ENCODE data around the gene CFAP53. TPM values are rescaled to one million over a fixed set of nuclear protein-coding genes. Genes with fewer than 3 reads are reported as not detected.

CFAP53 gene
- total RNA-seq, 1 experiment from 2014 or later, result 0.15 TPM

GRCh38 chr18:50280707-50281294, 14.5 kb upstream of the CFAP53 start:
- H3K18ac ChIP-seq (ENCODE audit: insufficient read length, low read depth, low read length), result peak overlapping the region; percentile 52
- H2BK20ac ChIP-seq (ENCODE audit: low read depth, low read length, poor library complexity, severe bottlenecking), result no peak overlapping the region
- H2BK15ac ChIP-seq (ENCODE audit: low read depth, low read length), result no peak overlapping the region
- H3K23ac ChIP-seq (ENCODE audit: insufficient read length, low read depth, low read length), result no peak overlapping the region
- H4K8ac ChIP-seq (replicated peaks; ENCODE audit: insufficient read length, low read depth, low read length), result no peak overlapping the region
- H2BK5ac ChIP-seq (ENCODE audit: insufficient read length, low read length), result no peak overlapping the region
- no peak overlapping the region for H3T11ph ChIP-seq (ENCODE audit: low read length)
- H3K27me3 ChIP-seq (ENCODE audit: insufficient read depth, low read length), result no peaks in the 10 kb centered on the region
- peak overlapping the region; percentile 83 for H3K4me2 ChIP-seq (ENCODE audit: insufficient read depth, insufficient read length, low read length)
- no peaks in the 10 kb centered on the region for H3K9me3 ChIP-seq (ENCODE audit: control insufficient read depth, low read depth, low read length)
- TF ChIP-seq CTCF (conservative IDR thresholded peaks at IDR 0.05), result no peak
- H3K23me2 ChIP-seq (ENCODE audit: insufficient read length, low read depth, low read length, poor library complexity, severe bottlenecking), result peaks cover 5% of the 10 kb centered on the region
- Mint-ChIP-seq H3K27me3 (ENCODE audit: low read depth) (no peaks in the 10 kb centered on the region), H3K9me3 (no peaks in the 10 kb centered on the region; a peak in 1 of 5 replicates), H3K4me1 (peaks cover 9 to 13% of the 10 kb centered on the region in 2 experiments), H3K4me3 (peak overlapping the region; percentile 95 to 98), H3K27ac (peak overlapping the region; percentile 82 to 99 (median 98); a peak in 6 of 7 replicates), H3K36me3 (ENCODE audit: insufficient read depth in 1 of 3, low read depth in 3 of 3) (peaks cover 42 to 61% (median 59%) of the 10 kb centered on the region in 3 experiments; a peak in 6 of 7 replicates)
- no peak overlapping the region for H3K56ac ChIP-seq (ENCODE audit: insufficient read length, low read depth, low read length)
- H4K91ac ChIP-seq (ENCODE audit: insufficient read length, low read depth, low read length), result no peak overlapping the region
- no peak overlapping the region; the same call in 1 of the 2 replicates for H3K14ac ChIP-seq (ENCODE audit: insufficient read depth, low read length)
- WGBS (ENCODE audit: extremely low coverage, insufficient read length, low lambda C conversion rate), result no CpG with 5 or more reads among the region's 16 CpGs
- no peak for DNase-seq
- H3K27ac ChIP-seq (ENCODE audit: insufficient read length, low read depth, low read length), result no peak overlapping the region
- H2BK120ac ChIP-seq (ENCODE audit: low read depth, low read length, poor library complexity, severe bottlenecking), result no peak overlapping the region
- no peaks in the 10 kb centered on the region for H4K20me1 ChIP-seq (ENCODE audit: control insufficient read depth, insufficient read depth, insufficient read length)
- H4K5ac ChIP-seq (ENCODE audit: insufficient read length, low read depth, low read length), result no peak overlapping the region
- H3K4me1 ChIP-seq (ENCODE audit: insufficient read depth, low read length), result no peaks in the 10 kb centered on the region
- H2AFZ ChIP-seq (ENCODE audit: low read length), result no peak overlapping the region
- H3K4ac ChIP-seq (ENCODE audit: low read depth, low read length), result no peak overlapping the region
- H3K9ac ChIP-seq (ENCODE audit: extremely low read depth, insufficient read length, low read length), result peak overlapping the region; percentile 67
- H3K79me2 ChIP-seq (ENCODE audit: insufficient read depth, low read length), result no peaks in the 10 kb centered on the region; the same call in 1 of the 2 replicates
- no peaks in the 10 kb centered on the region for H3K79me1 ChIP-seq (ENCODE audit: insufficient read depth, low read depth, low read length, poor library complexity, severe bottlenecking)
- no peak overlapping the region for H2BK12ac ChIP-seq (ENCODE audit: insufficient read length, low read depth, low read length)
- no peak overlapping the region for H2AK5ac ChIP-seq (ENCODE audit: insufficient read length, low read length)
